H9 (cell line): ENCODE measurements around the gene ITPR1. TPM values are rescaled to one million over a fixed set of nuclear protein-coding genes. Genes with fewer than 3 reads are reported as not detected.

ENCODE experiments used
- DNase-seq: peaks from one replicate; pipeline ENCODE4 v3.0.0-alpha.2; 2017
- H2AFZ ChIP-seq: one replicate; pipeline ENCODE4 v1.6.1; 2013; ENCODE audit warnings: mild to moderate bottlenecking, low read length, control low read depth, moderate library complexity
- H2AK5ac ChIP-seq: 2 replicates; pipeline ENCODE4 v1.6.1; 2013; ENCODE audit warnings: low read length, control low read depth, mixed read lengths; ENCODE audit not compliant: insufficient read length
- H2BK120ac ChIP-seq: one replicate; pipeline ENCODE4 v1.6.1; 2013; ENCODE audit warnings: low read depth, mild to moderate bottlenecking, low read length, control low read depth, inconsistent platforms; ENCODE audit not compliant: poor library complexity, severe bottlenecking
- H2BK12ac ChIP-seq: 2 replicates; pipeline ENCODE4 v1.6.1; 2013; ENCODE audit warnings: low read length, control low read depth, mixed read lengths, low read depth; ENCODE audit not compliant: insufficient read length
- H2BK15ac ChIP-seq: 2 replicates; pipeline ENCODE4 v1.6.1; 2013; ENCODE audit warnings: low read depth, low read length, control low read depth
- H2BK20ac ChIP-seq: one replicate; pipeline ENCODE4 v1.6.1; 2013; ENCODE audit warnings: low read depth, mild to moderate bottlenecking, low read length, control low read depth, inconsistent platforms; ENCODE audit not compliant: poor library complexity, severe bottlenecking
- H2BK5ac ChIP-seq: 2 replicates; pipeline ENCODE4 v1.6.1; 2013; ENCODE audit warnings: low read length, control low read depth, mixed read lengths; ENCODE audit not compliant: insufficient read length
- H3K14ac ChIP-seq: 2 replicates; pipeline ENCODE4 v1.6.1; 2013; ENCODE audit warnings: low read length, control low read depth; ENCODE audit not compliant: insufficient read depth
- H3K18ac ChIP-seq: 2 replicates; pipeline ENCODE4 v1.6.1; 2013; ENCODE audit warnings: low read depth, mild to moderate bottlenecking, mixed read lengths, low read length, control low read depth; ENCODE audit not compliant: insufficient read length
- H3K23ac ChIP-seq: 2 replicates; pipeline ENCODE4 v1.6.1; 2013; ENCODE audit warnings: low read length, control low read depth, mixed read lengths, low read depth; ENCODE audit not compliant: insufficient read length
- H3K23me2 ChIP-seq: 2 replicates; pipeline ENCODE4 v1.6.1; 2013; ENCODE audit warnings: low read depth, mild to moderate bottlenecking, mixed read lengths, low read length, control low read depth; ENCODE audit not compliant: insufficient read length, poor library complexity, severe bottlenecking
- H3K27ac ChIP-seq: 2 replicates; pipeline ENCODE4 v1.5.1; 2013; ENCODE audit warnings: low read length, control low read depth, mixed read lengths, low read depth; ENCODE audit not compliant: insufficient read length
- H3K27me3 ChIP-seq: 2 replicates; pipeline ENCODE4 v1.6.1; 2013; ENCODE audit warnings: low read length, control low read depth, inconsistent platforms; ENCODE audit not compliant: insufficient read depth
- H3K4ac ChIP-seq: 2 replicates; pipeline ENCODE4 v1.6.1; 2013; ENCODE audit warnings: low read depth, mild to moderate bottlenecking, control low read depth, inconsistent platforms, low read length, moderate library complexity
- H3K4me1 ChIP-seq: 2 replicates; pipeline ENCODE4 v1.6.1; 2013; ENCODE audit warnings: low read length, control low read depth, inconsistent platforms; ENCODE audit not compliant: insufficient read depth
- H3K4me2 ChIP-seq: 2 replicates; pipeline ENCODE4 v1.6.1; 2013; ENCODE audit warnings: low read length, control low read depth, mixed read lengths; ENCODE audit not compliant: insufficient read length, insufficient read depth
- H3K56ac ChIP-seq: 2 replicates; pipeline ENCODE4 v1.6.1; 2013; ENCODE audit warnings: low read depth, mild to moderate bottlenecking, mixed read lengths, low read length, control low read depth; ENCODE audit not compliant: insufficient read length
- H3K79me1 ChIP-seq: 2 replicates; pipeline ENCODE4 v1.6.1; 2013; ENCODE audit warnings: low read depth, mild to moderate bottlenecking, moderate library complexity, low read length, control low read depth, inconsistent platforms; ENCODE audit not compliant: insufficient read depth, poor library complexity, severe bottlenecking
- H3K79me2 ChIP-seq: 2 replicates; pipeline ENCODE4 v1.6.1; 2013; ENCODE audit warnings: low read length, control low read depth, inconsistent platforms; ENCODE audit not compliant: insufficient read depth
- H3K9ac ChIP-seq: 2 replicates; pipeline ENCODE4 v1.6.1; 2013; ENCODE audit warnings: low read length, control low read depth, mixed read lengths; ENCODE audit not compliant: insufficient read length; ENCODE audit errors: extremely low read depth
- H3K9me3 ChIP-seq: one replicate; pipeline ENCODE4 v1.6.1; 2013; ENCODE audit warnings: low read depth, low read length, inconsistent platforms; ENCODE audit not compliant: control insufficient read depth
- H3T11ph ChIP-seq: one replicate; pipeline ENCODE4 v1.6.1; 2013; ENCODE audit warnings: mild to moderate bottlenecking, low read length, control low read depth, inconsistent platforms
- H4K20me1 ChIP-seq: one replicate; pipeline ENCODE4 v1.6.1; 2013; ENCODE audit not compliant: control insufficient read depth, insufficient read length, insufficient read depth
- H4K5ac ChIP-seq: 2 replicates; pipeline ENCODE4 v1.6.1; 2013; ENCODE audit warnings: low read depth, mild to moderate bottlenecking, mixed read lengths, low read length, control low read depth; ENCODE audit not compliant: insufficient read length
- H4K8ac ChIP-seq: replicated peaks from 2 replicates; pipeline ENCODE4 v1.6.1; 2013; ENCODE audit warnings: low read length, control low read depth, mixed read lengths, low read depth; ENCODE audit not compliant: insufficient read length
- H4K91ac ChIP-seq: 2 replicates; pipeline ENCODE4 v1.6.1; 2013; ENCODE audit warnings: low read depth, mild to moderate bottlenecking, moderate library complexity, mixed read lengths, low read length, control low read depth; ENCODE audit not compliant: insufficient read length
- H3K27ac Mint-ChIP-seq, 3 experiments: 2 replicates in 2 of 3; 3 replicates in 1 of 3; pipeline ENCODE4 v1.8.0; 2020 to 2021; ENCODE audit warnings: mixed read lengths in 3 of 3, mild to moderate bottlenecking in 1 of 3, moderate library complexity in 1 of 3
- H3K27me3 Mint-ChIP-seq: 2 replicates; pipeline ENCODE4 v1.8.0; 2021; ENCODE audit warnings: low read depth, mild to moderate bottlenecking, moderate library complexity, mixed read lengths
- H3K36me3 Mint-ChIP-seq, 3 experiments: 2 replicates in 2 of 3; 3 replicates in 1 of 3; pipeline ENCODE4 v1.8.0; 2020 to 2021; ENCODE audit warnings: low read depth in 3 of 3, mixed read lengths in 3 of 3; ENCODE audit not compliant: insufficient read depth in 1 of 3
- H3K4me1 Mint-ChIP-seq, 2 experiments: 2 replicates each; pipeline ENCODE4 v1.8.0; 2020; ENCODE audit warnings: mixed read lengths in 2 of 2
- H3K4me3 Mint-ChIP-seq, 2 experiments: 2 replicates in 1 of 2; 3 replicates in 1 of 2; pipeline ENCODE4 v1.8.0; 2020 to 2021; ENCODE audit warnings: mild to moderate bottlenecking in 2 of 2, mixed read lengths in 2 of 2, moderate library complexity in 1 of 2
- H3K9me3 Mint-ChIP-seq, 2 experiments: 2 replicates in 1 of 2; 3 replicates in 1 of 2; pipeline ENCODE4 v1.8.0; 2020; ENCODE audit warnings: mild to moderate bottlenecking in 2 of 2, mixed read lengths in 2 of 2, moderate library complexity in 1 of 2
- CTCF ChIP-seq: fragments of 200-600 bp; sonication (generic); conservative IDR thresholded peaks from 3 replicates; pipeline ENCODE4 v1.8.0; 2021; ENCODE audit warnings: antibody characterized with exemption, mild to moderate bottlenecking
- WGBS: extraction: QIAGEN DNeasy Blood & Tissue Kit; methylation state at CpG from one replicate; pipeline ENCODE4 v1.1.7; 2013; ENCODE audit warnings: missing lambda C conversion rate, low lambda C conversion rate, mixed read lengths; ENCODE audit not compliant: insufficient read length; ENCODE audit errors: extremely low coverage; 5-methylcytosine and 5-hydroxymethylcytosine counted together
- total RNA-seq: library from RNA; stranded (reverse); gene quantifications from 2 replicates; pipeline ENCODE4 v1.2.1, GENCODE V29; 2021

ITPR1 gene
- total RNA-seq, 1 experiment from 2014 or later, result 4.2 TPM

- Histone ChIP-seq H3K23me2 (no peaks in the 10 kb centered on the region), H3K79me2 (no peaks in the 10 kb centered on the region), H4K20me1 (no peaks in the 10 kb centered on the region), H3K9me3 (no peaks in the 10 kb centered on the region), H4K5ac (no peak overlapping the region), H4K8ac (no peak overlapping the region), H3K79me1 (no peaks in the 10 kb centered on the region), H4K91ac (no peak overlapping the region), H2BK12ac (no peak overlapping the region), H2BK20ac (no peak overlapping the region), H3K27me3 (no peaks in the 10 kb centered on the region), H3K4me2 (no peak overlapping the region), H2BK5ac (no peak overlapping the region), H3K27ac (no peak overlapping the region), H3K23ac (no peak overlapping the region), H3K4me1 (no peaks in the 10 kb centered on the region), H3K18ac (no peak overlapping the region), H2BK120ac (no peak overlapping the region), H3K14ac (no peak overlapping the region), H2AK5ac (no peak overlapping the region), H3K9ac (no peak overlapping the region), H2BK15ac (no peak overlapping the region), H3K4ac (no peak overlapping the region), H2AFZ (no peak overlapping the region), H3T11ph (no peak overlapping the region), H3K56ac (no peak overlapping the region)
- H3K27ac Mint-ChIP-seq, result no peak overlapping the region
- no peak for TF ChIP-seq CTCF
- H3K27me3 Mint-ChIP-seq, result peaks cover 1% of the 10 kb centered on the region; the same call in 1 of the 2 replicates
- H3K9me3 Mint-ChIP-seq, result no peaks in the 10 kb centered on the region
- no peak overlapping the region for H3K4me3 Mint-ChIP-seq
- no CpG with 5 or more reads among the region's 4 CpGs for WGBS
- H3K36me3 Mint-ChIP-seq, result no peaks in the 10 kb centered on the region
- DNase-seq, result no peak
- no peaks in the 10 kb centered on the region for H3K4me1 Mint-ChIP-seq
These were observed 304.1 kb downstream of the ITPR1 start for GRCh38 chr3:4797201-4797705.
